ENCODE results near the gene NPTXR.
A peak's percentile ranks its signal among the peaks of the same experiment; 100 is the strongest.

The NPTXR gene

DNA sequence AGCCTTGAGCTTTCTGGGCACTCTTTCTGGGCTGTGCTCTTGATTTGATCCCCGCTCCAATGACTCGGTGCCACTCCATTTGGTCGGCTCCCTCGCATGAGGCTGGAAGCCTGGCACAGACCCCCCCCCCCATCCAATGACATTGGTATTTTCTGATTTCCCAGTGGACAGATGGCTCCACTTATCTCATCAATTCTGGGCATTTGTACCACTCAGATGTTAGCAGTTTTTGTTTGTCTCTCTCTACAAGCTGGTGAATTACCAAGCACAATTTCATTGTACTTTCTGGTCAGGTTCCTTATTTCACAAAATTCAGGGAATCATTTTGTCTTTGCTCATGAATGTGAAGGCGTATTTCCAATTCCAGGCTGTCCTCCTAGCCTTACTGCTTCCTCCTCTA is 59.0 kb downstream of the NPTXR start:
- Histone ChIP-seq H4K5ac (ENCODE audit: low read length) (no peak overlapping the region), H3K27ac (ENCODE audit: low read depth, low read length) (no peak overlapping the region), H3K79me2 (ENCODE audit: control insufficient read depth, insufficient read depth, low read length) (no peaks in the 10 kb centered on the region), H3K27me3 (ENCODE audit: insufficient read depth, low read length, poor library complexity) (no peaks in the 10 kb centered on the region), H3K9ac (ENCODE audit: low read length) (no peak overlapping the region), H2BK120ac (ENCODE audit: low read depth, low read length) (no peak overlapping the region), H3K4me1 (ENCODE audit: control insufficient read depth, low read depth, low read length) (no peaks in the 10 kb centered on the region), H3K4me3 (ENCODE audit: low read length) (no peak overlapping the region), H3K56ac (ENCODE audit: low read length) (no peak overlapping the region), H2AK5ac (ENCODE audit: low read length) (no peak overlapping the region), H3K4ac (ENCODE audit: low read depth, low read length) (no peak overlapping the region), H3K4me2 (ENCODE audit: low read length) (no peak overlapping the region), H3K79me1 (ENCODE audit: low read length) (no peaks in the 10 kb centered on the region), H3K23ac (ENCODE audit: low read length) (no peak overlapping the region), H2BK5ac (ENCODE audit: low read length) (no peak overlapping the region), H4K8ac (ENCODE audit: low read depth, low read length) (no peak overlapping the region), H3K18ac (ENCODE audit: low read length) (no peak overlapping the region), H3K36me3 (ENCODE audit: control insufficient read depth, insufficient read depth, low read length) (no peaks in the 10 kb centered on the region), H2BK15ac (replicated peaks; ENCODE audit: low read depth) (no peak overlapping the region)
- DNase-seq: no peak
- no CpG with 5 or more reads among the region's 5 CpGs for WGBS (ENCODE audit: extremely low coverage, insufficient coverage, low lambda C conversion rate)

DNA sequence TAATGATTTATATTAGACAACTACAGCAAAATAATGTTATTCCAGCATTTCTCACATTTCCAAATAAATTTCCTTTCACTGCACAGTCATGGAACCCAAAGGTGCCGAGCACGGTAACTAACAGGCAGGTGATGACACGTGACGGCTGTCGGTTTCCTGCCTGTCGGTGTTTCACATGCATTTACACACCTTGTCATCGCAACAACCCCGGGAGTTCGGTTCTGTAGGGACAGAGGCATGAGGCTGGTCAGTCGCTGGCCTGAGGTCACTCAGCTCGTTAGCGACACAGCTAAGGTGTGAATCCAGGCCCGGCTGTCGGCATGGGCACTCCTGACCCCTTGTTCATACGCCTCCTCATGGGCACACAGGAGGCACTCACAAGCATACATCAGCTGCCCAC is 59.8 kb downstream of the NPTXR start:
- Histone ChIP-seq H4K8ac (ENCODE audit: low read depth, low read length) (no peak overlapping the region), H3K4me3 (ENCODE audit: low read length) (no peak overlapping the region), H4K5ac (ENCODE audit: low read length) (no peak overlapping the region), H3K27ac (ENCODE audit: low read depth, low read length) (no peak overlapping the region), H3K23ac (ENCODE audit: low read length) (no peak overlapping the region), H2AK5ac (ENCODE audit: low read length) (no peak overlapping the region), H3K27me3 (ENCODE audit: insufficient read depth, low read length, poor library complexity) (no peaks in the 10 kb centered on the region), H3K4me1 (ENCODE audit: control insufficient read depth, low read depth, low read length) (no peaks in the 10 kb centered on the region), H3K36me3 (ENCODE audit: control insufficient read depth, insufficient read depth, low read length) (no peaks in the 10 kb centered on the region), H2BK15ac (replicated peaks; ENCODE audit: low read depth) (no peak overlapping the region), H2BK120ac (ENCODE audit: low read depth, low read length) (no peak overlapping the region), H3K9ac (ENCODE audit: low read length) (no peak overlapping the region), H3K4ac (ENCODE audit: low read depth, low read length) (no peak overlapping the region), H3K18ac (ENCODE audit: low read length) (no peak overlapping the region), H3K4me2 (ENCODE audit: low read length) (no peak overlapping the region), H3K56ac (ENCODE audit: low read length) (no peak overlapping the region), H3K79me2 (ENCODE audit: control insufficient read depth, insufficient read depth, low read length) (no peaks in the 10 kb centered on the region), H2BK5ac (ENCODE audit: low read length) (no peak overlapping the region), H3K79me1 (ENCODE audit: low read length) (no peaks in the 10 kb centered on the region)
- DNase-seq: no peak
- no CpG with 5 or more reads among the region's 15 CpGs for WGBS (ENCODE audit: extremely low coverage, insufficient coverage, low lambda C conversion rate)

DNA sequence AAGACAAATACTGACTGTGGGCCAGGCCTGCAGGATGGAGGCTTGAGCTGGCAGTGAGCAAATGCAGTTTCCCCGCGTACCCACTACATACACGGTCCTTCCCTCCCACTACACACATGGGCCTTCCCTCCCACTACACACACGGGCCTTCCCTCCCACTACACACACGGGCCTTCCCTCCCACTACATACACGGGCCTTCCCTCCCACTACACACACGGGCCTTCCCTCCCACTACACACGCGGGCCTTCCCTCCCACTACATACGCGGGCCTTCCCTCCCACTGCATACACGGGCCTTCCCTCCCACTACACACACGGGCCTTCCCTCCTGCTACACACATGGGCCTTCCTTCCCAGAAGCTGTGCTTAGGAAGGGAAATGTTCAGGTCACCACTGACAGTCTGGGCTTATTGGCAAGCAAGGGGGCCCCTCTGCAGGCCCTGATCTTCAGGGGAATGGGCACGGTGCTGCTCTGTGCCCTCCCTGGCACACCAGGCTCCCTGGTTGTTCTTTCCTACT is 60.7 kb downstream of the NPTXR start:
- H3K27me3 ChIP-seq (ENCODE audit: insufficient read depth, low read length, poor library complexity): no peaks in the 10 kb centered on the region
- H2AK5ac ChIP-seq (ENCODE audit: low read length): no peak overlapping the region
- H3K79me1 ChIP-seq (ENCODE audit: low read length): no peaks in the 10 kb centered on the region
- H3K23ac ChIP-seq (ENCODE audit: low read length): peak overlapping the region; percentile 1
- H3K27ac ChIP-seq (ENCODE audit: low read depth, low read length): no peak overlapping the region
- no peak for DNase-seq
- H3K18ac ChIP-seq (ENCODE audit: low read length): no peak overlapping the region
- H3K79me2 ChIP-seq (ENCODE audit: control insufficient read depth, insufficient read depth, low read length): no peaks in the 10 kb centered on the region
- no peak overlapping the region for H4K8ac ChIP-seq (ENCODE audit: low read depth, low read length)
- H2BK15ac ChIP-seq (replicated peaks; ENCODE audit: low read depth): no peak overlapping the region
- H3K4me1 ChIP-seq (ENCODE audit: control insufficient read depth, low read depth, low read length): no peaks in the 10 kb centered on the region
- no peaks in the 10 kb centered on the region for H3K36me3 ChIP-seq (ENCODE audit: control insufficient read depth, insufficient read depth, low read length)
- WGBS (ENCODE audit: extremely low coverage, insufficient coverage, low lambda C conversion rate): no CpG with 5 or more reads among the region's 14 CpGs
- no peak overlapping the region for H3K4me3 ChIP-seq (ENCODE audit: low read length)
- no peak overlapping the region for H2BK5ac ChIP-seq (ENCODE audit: low read length)
- H3K4ac ChIP-seq (ENCODE audit: low read depth, low read length): no peak overlapping the region
- no peak overlapping the region for H3K4me2 ChIP-seq (ENCODE audit: low read length)
- no peak overlapping the region for H3K9ac ChIP-seq (ENCODE audit: low read length)
- H4K5ac ChIP-seq (ENCODE audit: low read length): no peak overlapping the region
- no peak overlapping the region for H2BK120ac ChIP-seq (ENCODE audit: low read depth, low read length)
- peak overlapping the region; percentile 60 for H3K56ac ChIP-seq (ENCODE audit: low read length)

DNA sequence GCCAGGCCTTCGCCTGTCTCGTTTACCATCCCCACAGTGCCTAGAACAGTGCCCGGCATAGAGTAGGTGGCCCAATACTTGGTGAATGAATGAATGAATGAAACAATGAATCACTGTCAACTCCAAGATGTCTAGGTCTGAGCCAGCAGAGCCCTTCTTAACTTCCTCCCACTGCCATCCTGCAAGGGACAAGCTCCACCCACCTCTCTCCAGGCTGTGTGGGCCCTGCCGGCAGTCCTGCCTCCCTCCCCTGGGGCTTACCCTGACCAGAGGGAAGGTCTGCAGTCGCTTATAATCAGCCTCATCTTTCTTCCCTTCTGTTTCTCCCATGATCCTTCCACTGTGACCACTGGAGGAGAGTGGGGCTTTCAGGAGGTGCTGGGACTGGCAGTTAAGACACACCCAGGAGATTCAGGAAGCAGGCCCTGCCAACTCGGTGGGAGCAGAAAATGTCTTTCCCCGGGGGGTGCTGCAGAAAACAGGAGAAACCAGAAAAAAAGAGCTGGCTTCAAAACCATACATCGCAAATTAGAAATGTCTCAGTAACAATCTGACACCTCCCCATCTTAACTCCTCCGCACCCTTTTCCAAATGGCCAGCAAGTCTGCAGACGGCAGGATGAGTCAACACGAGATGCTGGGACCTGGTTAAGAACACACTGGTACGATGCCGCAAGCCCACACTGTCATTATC is 61.3 kb downstream of the NPTXR start:
- no peak overlapping the region for H2AK5ac ChIP-seq (ENCODE audit: low read length)
- H3K23ac ChIP-seq (ENCODE audit: low read length): peak overlapping the region; percentile 1
- no peak overlapping the region for H3K4me3 ChIP-seq (ENCODE audit: low read length)
- no peak overlapping the region for H3K27ac ChIP-seq (ENCODE audit: low read depth, low read length)
- no peak overlapping the region for H3K4me2 ChIP-seq (ENCODE audit: low read length)
- H4K5ac ChIP-seq (ENCODE audit: low read length): no peak overlapping the region
- H2BK5ac ChIP-seq (ENCODE audit: low read length): no peak overlapping the region
- no peak overlapping the region for H2BK15ac ChIP-seq (replicated peaks; ENCODE audit: low read depth)
- no peak overlapping the region for H4K8ac ChIP-seq (ENCODE audit: low read depth, low read length)
- DNase-seq: peak; percentile 23
- H3K79me1 ChIP-seq (ENCODE audit: low read length): no peaks in the 10 kb centered on the region
- no CpG with 5 or more reads among the region's 13 CpGs for WGBS (ENCODE audit: extremely low coverage, insufficient coverage, low lambda C conversion rate)
- no peaks in the 10 kb centered on the region for H3K79me2 ChIP-seq (ENCODE audit: control insufficient read depth, insufficient read depth, low read length)
- H3K18ac ChIP-seq (ENCODE audit: low read length): no peak overlapping the region
- no peaks in the 10 kb centered on the region for H3K27me3 ChIP-seq (ENCODE audit: insufficient read depth, low read length, poor library complexity)
- H3K56ac ChIP-seq (ENCODE audit: low read length): peak overlapping the region; percentile 60
- no peaks in the 10 kb centered on the region for H3K36me3 ChIP-seq (ENCODE audit: control insufficient read depth, insufficient read depth, low read length)
- no peak overlapping the region for H3K9ac ChIP-seq (ENCODE audit: low read length)
- H3K4me1 ChIP-seq (ENCODE audit: control insufficient read depth, low read depth, low read length): no peaks in the 10 kb centered on the region
- no peak overlapping the region for H3K4ac ChIP-seq (ENCODE audit: low read depth, low read length)
- no peak overlapping the region for H2BK120ac ChIP-seq (ENCODE audit: low read depth, low read length)

DNA sequence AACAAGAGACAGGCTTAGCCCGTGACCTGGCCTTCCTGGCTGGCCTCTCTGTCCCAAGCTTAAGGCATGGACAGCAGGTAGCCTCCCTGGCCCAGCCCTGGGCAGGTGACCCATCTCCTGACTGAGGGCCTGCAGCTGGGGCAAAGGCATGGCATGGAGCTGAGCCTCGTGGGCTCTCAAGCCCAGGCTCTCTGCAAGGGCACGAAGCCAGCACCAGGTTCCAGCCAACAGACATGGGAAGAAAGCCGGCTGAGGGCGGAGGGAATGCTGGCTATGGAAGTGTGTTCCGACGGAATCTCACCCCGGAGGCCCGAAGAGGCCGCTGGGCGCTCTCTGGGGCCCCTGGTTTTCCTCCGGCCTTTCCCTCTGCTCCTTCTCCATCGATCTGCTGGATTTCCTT is 62.8 kb downstream of the NPTXR start:
- no peak overlapping the region for H3K4ac ChIP-seq (ENCODE audit: low read depth, low read length)
- no peak overlapping the region for H3K27ac ChIP-seq (ENCODE audit: low read depth, low read length)
- DNase-seq: no peak
- H3K18ac ChIP-seq (ENCODE audit: low read length): no peak overlapping the region
- no peak overlapping the region for H4K5ac ChIP-seq (ENCODE audit: low read length)
- H3K79me2 ChIP-seq (ENCODE audit: control insufficient read depth, insufficient read depth, low read length): no peaks in the 10 kb centered on the region
- no peak overlapping the region for H2BK15ac ChIP-seq (replicated peaks; ENCODE audit: low read depth)
- no peaks in the 10 kb centered on the region for H3K36me3 ChIP-seq (ENCODE audit: control insufficient read depth, insufficient read depth, low read length)
- H3K56ac ChIP-seq (ENCODE audit: low read length): no peak overlapping the region
- H3K27me3 ChIP-seq (ENCODE audit: insufficient read depth, low read length, poor library complexity): no peaks in the 10 kb centered on the region
- no peak overlapping the region for H3K4me2 ChIP-seq (ENCODE audit: low read length)
- no peak overlapping the region for H3K9ac ChIP-seq (ENCODE audit: low read length)
- H3K23ac ChIP-seq (ENCODE audit: low read length): no peak overlapping the region
- H2BK5ac ChIP-seq (ENCODE audit: low read length): no peak overlapping the region
- no peak overlapping the region for H2AK5ac ChIP-seq (ENCODE audit: low read length)
- no CpG with 5 or more reads among the region's 13 CpGs for WGBS (ENCODE audit: extremely low coverage, insufficient coverage, low lambda C conversion rate)
- H3K4me1 ChIP-seq (ENCODE audit: control insufficient read depth, low read depth, low read length): no peaks in the 10 kb centered on the region
- H4K8ac ChIP-seq (ENCODE audit: low read depth, low read length): no peak overlapping the region
- H3K4me3 ChIP-seq (ENCODE audit: low read length): no peak overlapping the region
- H2BK120ac ChIP-seq (ENCODE audit: low read depth, low read length): no peak overlapping the region
- no peaks in the 10 kb centered on the region for H3K79me1 ChIP-seq (ENCODE audit: low read length)
